Kidney epithelial cell (primary cell): ENCODE data around the gene SMARCA5. TPM values are rescaled to one million over a fixed set of nuclear protein-coding genes. Genes with fewer than 3 reads are reported as not detected.

Source experiments
- total RNA-seq: library from RNA; depleted of rRNA; stranded (reverse); fragments of >200 nt; gene quantifications from 2 replicates; pipeline ENCODE4 v1.2.3, GENCODE V29; 2015

SMARCA5 gene
- total RNA-seq, 1 donor from 2014 or later: 55.0 TPM

Other genes with a start within 250 kb of the SMARCA5 start
- gene GAB1, start 176.8 kb upstream of the SMARCA5 start, total RNA-seq: 14.9 and 17.2 TPM in 2 replicates
- 0.07 TPM in 1 of 2 replicates, not detected in the other for gene FREM3, start 187.0 kb downstream of the SMARCA5 start, total RNA-seq